Measurements from ENCODE around the gene MED12L. TPM values are rescaled to one million over a fixed set of nuclear protein-coding genes. Genes with fewer than 3 reads are reported as not detected.

MED12L gene
- total RNA-seq, 1 experiment from 2014 or later = 6.4 TPM

GRCh38 chr3:151327571-151328198 lies 242.2 kb downstream of the MED12L start:
- Histone ChIP-seq H2AFZ (ENCODE audit: low read depth, low read length, poor library complexity, severe bottlenecking) (peak overlapping the region; percentile 22), H3K27me3 (ENCODE audit: insufficient read depth, low read length) (no peaks in the 10 kb centered on the region), H3K4me1 (ENCODE audit: control insufficient read depth in 1 of 2, insufficient read depth in 2 of 2, low read length in 2 of 2) (peaks cover 15 to 22% of the 10 kb centered on the region in 2 experiments), H3K36me3 (ENCODE audit: control insufficient read depth in 1 of 2, insufficient read depth in 2 of 2, low read length in 2 of 2) (no peaks in the 10 kb centered on the region), H3K9me3 (ENCODE audit: control insufficient read depth in 1 of 2, insufficient read depth in 1 of 2, low read depth in 1 of 2, low read length in 2 of 2) (no peaks in the 10 kb centered on the region), H3K9me2 (ENCODE audit: insufficient read depth) (no peaks in the 10 kb centered on the region), H3K9ac (ENCODE audit: low read length) (no peak overlapping the region), H3K4me2 (ENCODE audit: low read length) (peak overlapping the region; percentile 66), H3K27ac (ENCODE audit: low read depth, low read length) (no peak overlapping the region), H3K4me3 (replicated peaks in 1 of 2; ENCODE audit: low read depth in 1 of 2, low read length in 2 of 2) (no peak overlapping the region), H3K79me2 (ENCODE audit: insufficient read depth, low read length) (no peaks in the 10 kb centered on the region), H4K20me1 (ENCODE audit: insufficient read depth) (no peaks in the 10 kb centered on the region)
- POLR2A ChIA-PET = no interaction called here
- DNase-seq (ENCODE audit: low read depth, low spot score) (no peak), ATAC-seq (peak; percentile 60)
- no TSS peak for BruUV-seq (replicated peaks)
- CTCF ChIA-PET = interaction anchor here (0.6 to 2.0 kb wide), 12 partner anchors 9 to 511 kb away, joined by 3 to 10 read pairs (median 4); partner anchors contain the start of gene GPR87
- intact Hi-C loops (cut with micrococcal nuclease) = loop anchor here (1.0 kb wide), 2 partner anchors 22 to 37 kb away; no protein-coding TSS in a partner anchor
- RAD21 ChIA-PET (ENCODE audit: low non-redundant PET in 1 of 2, low total read pairs in 2 of 2, uncharacterized antibody in 2 of 2, unreplicated experiment in 2 of 2) = interaction anchor here in 1 of 2 experiments (0.7 kb wide), 1 partner anchor 439 kb away, joined by 3 read pairs; no protein-coding TSS in a partner anchor
- TF ChIP-seq ELF1 (IDR thresholded peaks at IDR 0.05; ENCODE audit: borderline replicate concordance, low read depth) (no peak), EGR1 (IDR thresholded peaks at IDR 0.05; ENCODE audit: low read depth) (no peak), ZFX (IDR thresholded peaks at IDR 0.05) (no peak), POLR2A (IDR thresholded peaks at IDR 0.05; ENCODE audit: borderline replicate concordance, extremely low read depth, insufficient read depth, insufficient read length) (no peak), TCF7L2 (IDR thresholded peaks at IDR 0.05; ENCODE audit: borderline replicate concordance, extremely low read depth, insufficient read depth, insufficient read length) (no peak), CTCF (IDR thresholded peaks at IDR 0.05 in 2 of 3, conservative IDR thresholded peaks at IDR 0.05 in 1 of 3; ENCODE audit: borderline replicate concordance in 1 of 3, insufficient read depth in 1 of 3, low read depth in 2 of 3, low read length in 2 of 3) (peak; percentile 43 to 73 (median 63); a peak in 4 of 6 replicates), SRF (IDR thresholded peaks at IDR 0.05; ENCODE audit: low read depth) (no peak), CBX3 (IDR thresholded peaks at IDR 0.05; ENCODE audit: low read depth) (no peak), EZH2phosphoT487 (IDR thresholded peaks at IDR 0.05; ENCODE audit: borderline replicate concordance) (no peak), ZBTB33 (IDR thresholded peaks at IDR 0.05; ENCODE audit: extremely low read depth, insufficient replicate concordance, low read length) (no peak), MAX (IDR thresholded peaks at IDR 0.05) (no peak), FOSL1 (IDR thresholded peaks at IDR 0.05; ENCODE audit: low read depth) (no peak), RAD21 (IDR thresholded peaks at IDR 0.05; ENCODE audit: low read depth) (peak; percentile 66), REST (IDR thresholded peaks at IDR 0.05; ENCODE audit: low read depth) (no peak), JUND (IDR thresholded peaks at IDR 0.05) (no peak), SP1 (IDR thresholded peaks at IDR 0.05; ENCODE audit: low read depth) (no peak), SIN3A (IDR thresholded peaks at IDR 0.05; ENCODE audit: low read depth) (no peak), CEBPB (IDR thresholded peaks at IDR 0.05; ENCODE audit: low read depth) (0 out of 2 replicates have a peak, but pooled peaks have one; percentile 19), ATF3 (IDR thresholded peaks at IDR 0.05) (no peak), YY1 (IDR thresholded peaks at IDR 0.05; ENCODE audit: extremely low read depth, insufficient replicate concordance, low read depth, low read length) (no peak)
